Measurements from ENCODE around the gene TXNDC2.

- TF ChIP-seq FOXA1 (IDR thresholded peaks at IDR 0.05) (no peak), FOXM1 (IDR thresholded peaks at IDR 0.05; ENCODE audit: borderline replicate concordance) (no peak), CTBP1 (IDR thresholded peaks at IDR 0.05; ENCODE audit: borderline replicate concordance) (no peak), FOXK2 (IDR thresholded peaks at IDR 0.05) (no peak), PKNOX1 (IDR thresholded peaks at IDR 0.05) (no peak), SUZ12 (IDR thresholded peaks at IDR 0.05) (no peak), TARDBP (IDR thresholded peaks at IDR 0.05) (no peak), SP1 (IDR thresholded peaks at IDR 0.05) (no peak), ARNT (IDR thresholded peaks at IDR 0.05) (no peak), BHLHE40 (IDR thresholded peaks at IDR 0.05; ENCODE audit: borderline replicate concordance) (no peak)
Observed at GRCh38 chr18:9911226-9911625, 25.5 kb downstream of the TXNDC2 start.
